ENCODE results near the gene POP4. TPM values are rescaled to one million over a fixed set of nuclear protein-coding genes. Genes with fewer than 3 reads are reported as not detected.

Gene POP4
- total RNA-seq, 1 experiment from 2014 or later: 75.0 TPM

GRCh38 chr19:29610574-29611271 is 4.6 kb downstream of the POP4 start:
- ChIA-PET CTCF (interaction anchor here (0.6 to 3.2 kb wide), 7 partner anchors 9 to 234 kb away, joined by 3 to 28 read pairs (median 4); no protein-coding TSS in a partner anchor), POLR2A (no interaction called here)
- no peaks in the 10 kb centered on the region for H3K4me1 Mint-ChIP-seq (ENCODE audit: low read depth, unreplicated experiment)
- no TSS peak for BruUV-seq (replicated peaks)
- H3K9me3 Mint-ChIP-seq (ENCODE audit: unreplicated experiment): no peaks in the 10 kb centered on the region
- DNase-seq: peak; percentile 81 to 83
- H3K4me3 Mint-ChIP-seq (ENCODE audit: unreplicated experiment): no peak overlapping the region
- peaks cover 36% of the 10 kb centered on the region for H3K36me3 Mint-ChIP-seq (ENCODE audit: insufficient read depth, unreplicated experiment)
- Histone ChIP-seq H3K4me3 (ENCODE audit: low read depth, low read length) (no peak overlapping the region), H3K27me3 (replicated peaks; ENCODE audit: control insufficient read depth, insufficient read depth, low read length) (no peaks in the 10 kb centered on the region), H3K9me3 (no peaks in the 10 kb centered on the region), H3K36me3 (ENCODE audit: control insufficient read depth, insufficient read depth, low read length) (peaks cover 9% of the 10 kb centered on the region), H3K4me1 (no peaks in the 10 kb centered on the region)
- H3K27ac Mint-ChIP-seq (ENCODE audit: unreplicated experiment): no peak overlapping the region
- TF ChIP-seq, protein P1, sequence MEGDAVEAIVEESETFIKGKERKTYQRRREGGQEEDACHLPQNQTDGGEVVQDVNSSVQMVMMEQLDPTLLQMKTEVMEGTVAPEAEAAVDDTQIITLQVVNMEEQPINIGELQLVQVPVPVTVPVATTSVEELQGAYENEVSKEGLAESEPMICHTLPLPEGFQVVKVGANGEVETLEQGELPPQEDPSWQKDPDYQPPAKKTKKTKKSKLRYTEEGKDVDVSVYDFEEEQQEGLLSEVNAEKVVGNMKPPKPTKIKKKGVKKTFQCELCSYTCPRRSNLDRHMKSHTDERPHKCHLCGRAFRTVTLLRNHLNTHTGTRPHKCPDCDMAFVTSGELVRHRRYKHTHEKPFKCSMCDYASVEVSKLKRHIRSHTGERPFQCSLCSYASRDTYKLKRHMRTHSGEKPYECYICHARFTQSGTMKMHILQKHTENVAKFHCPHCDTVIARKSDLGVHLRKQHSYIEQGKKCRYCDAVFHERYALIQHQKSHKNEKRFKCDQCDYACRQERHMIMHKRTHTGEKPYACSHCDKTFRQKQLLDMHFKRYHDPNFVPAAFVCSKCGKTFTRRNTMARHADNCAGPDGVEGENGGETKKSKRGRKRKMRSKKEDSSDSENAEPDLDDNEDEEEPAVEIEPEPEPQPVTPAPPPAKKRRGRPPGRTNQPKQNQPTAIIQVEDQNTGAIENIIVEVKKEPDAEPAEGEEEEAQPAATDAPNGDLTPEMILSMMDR (IDR thresholded peaks at IDR 0.05; ENCODE audit: insufficient read depth in 1 of 2, low read depth in 1 of 2, low read length in 1 of 2, severe bottlenecking in 1 of 2, unreplicated experiment in 1 of 2): peak; percentile 82 to 88
- intact Hi-C loops (cut with micrococcal nuclease; ENCODE audit: unreplicated experiment): loop anchor here (1.0 to 2.0 kb wide), 3 partner anchors 52 to 106 kb away; no protein-coding TSS in a partner anchor
- no peaks in the 10 kb centered on the region for H3K27me3 Mint-ChIP-seq (ENCODE audit: insufficient read depth, unreplicated experiment)

- Histone ChIP-seq H3K9me3 (no peaks in the 10 kb centered on the region), H3K27me3 (replicated peaks; ENCODE audit: control insufficient read depth, insufficient read depth, low read length) (no peaks in the 10 kb centered on the region), H3K4me1 (no peaks in the 10 kb centered on the region), H3K36me3 (ENCODE audit: control insufficient read depth, insufficient read depth, low read length) (peaks cover 9% of the 10 kb centered on the region), H3K4me3 (ENCODE audit: low read depth, low read length) (no peak overlapping the region)
- Mint-ChIP-seq H3K27ac (ENCODE audit: unreplicated experiment) (no peak overlapping the region), H3K27me3 (ENCODE audit: insufficient read depth, unreplicated experiment) (no peaks in the 10 kb centered on the region), H3K9me3 (ENCODE audit: unreplicated experiment) (no peaks in the 10 kb centered on the region), H3K4me1 (ENCODE audit: low read depth, unreplicated experiment) (no peaks in the 10 kb centered on the region), H3K36me3 (ENCODE audit: insufficient read depth, unreplicated experiment) (peaks cover 37% of the 10 kb centered on the region), H3K4me3 (ENCODE audit: unreplicated experiment) (no peak overlapping the region)
- intact Hi-C loops (cut with micrococcal nuclease; ENCODE audit: unreplicated experiment): no loop called here
- CTCF ChIA-PET: interaction anchor here (0.6 to 3.2 kb wide), 3 partner anchors 14 to 206 kb away, joined by 3 to 28 read pairs (median 3); no protein-coding TSS in a partner anchor
- POLR2A ChIA-PET: no interaction called here
- DNase-seq: no peak
- TF ChIP-seq, protein P1 (IDR thresholded peaks at IDR 0.05; ENCODE audit: insufficient read depth in 1 of 2, low read depth in 1 of 2, low read length in 1 of 2, severe bottlenecking in 1 of 2, unreplicated experiment in 1 of 2): no peak
- no TSS peak for BruUV-seq (replicated peaks)
Measured at GRCh38 chr19:29612121-29612520, 6.0 kb downstream of the POP4 start.

DNA sequence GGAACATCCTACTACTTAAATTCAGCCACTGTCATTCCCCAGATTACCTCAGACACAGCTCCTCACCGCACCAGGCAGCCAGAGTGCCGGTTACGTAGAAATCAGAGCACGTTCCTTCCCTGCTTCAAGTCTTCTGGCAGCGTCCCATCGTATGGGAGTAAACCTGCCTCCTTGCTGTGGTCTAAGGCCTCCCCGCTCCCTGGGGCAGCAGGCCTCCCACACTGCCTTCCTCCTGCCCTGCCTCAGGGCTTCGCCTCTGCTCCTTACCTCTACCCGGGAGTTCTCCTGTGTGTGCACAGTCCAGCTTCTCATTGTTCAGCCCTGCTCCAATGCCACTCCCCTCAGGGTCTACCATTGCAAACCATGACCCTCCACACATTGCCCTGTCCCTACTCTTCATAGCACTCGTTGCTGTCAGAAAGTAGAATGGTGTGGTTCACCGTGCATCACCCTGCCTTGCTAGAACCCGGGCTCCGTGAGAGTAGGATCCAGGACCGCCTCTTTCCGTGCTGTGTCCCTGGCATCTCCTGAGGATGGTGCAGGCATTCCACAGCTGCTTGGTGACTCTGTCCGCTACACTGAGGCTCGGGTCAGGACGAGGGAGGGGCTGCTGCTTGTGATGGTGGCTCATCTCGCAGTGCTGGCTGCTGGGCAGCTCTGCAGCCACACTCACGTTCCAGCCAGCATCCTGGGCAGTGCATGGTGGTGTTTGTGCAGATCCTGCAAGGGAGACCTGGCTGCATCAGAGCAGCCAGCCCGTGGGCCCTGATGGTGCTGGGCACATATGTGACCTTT is 6.9 kb downstream of the POP4 start:
- no peaks in the 10 kb centered on the region for H3K9me3 ChIP-seq
- BruUV-seq (replicated peaks): no TSS peak
- peaks cover 45% of the 10 kb centered on the region for H3K36me3 Mint-ChIP-seq (ENCODE audit: insufficient read depth, unreplicated experiment)
- H3K27me3 ChIP-seq (replicated peaks; ENCODE audit: control insufficient read depth, insufficient read depth, low read length): no peaks in the 10 kb centered on the region
- ChIA-PET CTCF (interaction anchor here (0.7 kb wide), 1 partner anchor 13 kb away, joined by 3 read pairs; no protein-coding TSS in a partner anchor), POLR2A (no interaction called here)
- H3K9me3 Mint-ChIP-seq (ENCODE audit: unreplicated experiment): no peaks in the 10 kb centered on the region
- no peak overlapping the region for H3K27ac Mint-ChIP-seq (ENCODE audit: unreplicated experiment)
- no peaks in the 10 kb centered on the region for H3K4me1 ChIP-seq
- no peak overlapping the region for H3K4me3 ChIP-seq (ENCODE audit: low read depth, low read length)
- TF ChIP-seq, protein P1 (IDR thresholded peaks at IDR 0.05; ENCODE audit: insufficient read depth in 1 of 2, low read depth in 1 of 2, low read length in 1 of 2, severe bottlenecking in 1 of 2, unreplicated experiment in 1 of 2): no peak
- no peak for DNase-seq
- H3K4me1 Mint-ChIP-seq (ENCODE audit: low read depth, unreplicated experiment): no peaks in the 10 kb centered on the region
- peaks cover 9% of the 10 kb centered on the region for H3K36me3 ChIP-seq (ENCODE audit: control insufficient read depth, insufficient read depth, low read length)
- no peak overlapping the region for H3K4me3 Mint-ChIP-seq (ENCODE audit: unreplicated experiment)
- no peaks in the 10 kb centered on the region for H3K27me3 Mint-ChIP-seq (ENCODE audit: insufficient read depth, unreplicated experiment)
- intact Hi-C loops (cut with micrococcal nuclease; ENCODE audit: unreplicated experiment): no loop called here
